HL-60 (cell line): Measurements from ENCODE around the gene TTC28.
A peak's percentile ranks its signal among the peaks of the same experiment; 100 is the strongest.

Experiments
- DNase-seq, 2 experiments: peaks; one replicate each; pipeline ENCODE4 v3.0.0-alpha.2; 2010 to 2020; ENCODE audit warnings: low read depth in 1 of 2, low spot score in 1 of 2
- H3K27ac ChIP-seq: fragments of 250-450 bp; sonication (Bioruptor Pico); replicated peaks from 2 replicates; pipeline ENCODE4 v1.5.1; 2020; ENCODE audit warnings: mild to moderate bottlenecking, moderate library complexity
- H3K27me3 ChIP-seq: fragments of 250-450 bp; sonication (Bioruptor Pico); 2 replicates; pipeline ENCODE4 v1.5.1; 2021; ENCODE audit warnings: mild to moderate bottlenecking, moderate library complexity; ENCODE audit not compliant: insufficient read depth, poor library complexity, severe bottlenecking
- H3K4me3 ChIP-seq: replicated peaks from 2 replicates; pipeline ENCODE4 v1.5.1; 2011; ENCODE audit warnings: mild to moderate bottlenecking, control low read depth, low read length; ENCODE audit not compliant: insufficient read depth
- GABPA ChIP-seq: IDR thresholded peaks from 2 replicates; pipeline ENCODE4 v1.6.1; 2012; ENCODE audit warnings: low read depth
- POLR2AphosphoS5 ChIP-seq: IDR thresholded peaks from 2 replicates; pipeline ENCODE4 v1.6.1; 2012; ENCODE audit warnings: low read depth
- SPI1 ChIP-seq: IDR thresholded peaks from 2 replicates; pipeline ENCODE4 v1.6.1; 2012; ENCODE audit warnings: low read depth, mild to moderate bottlenecking, borderline replicate concordance
- TF ChIP-seq, protein P1 (sequence below): IDR thresholded peaks from one replicate; pipeline ENCODE4 v1.5.1; 2011; ENCODE audit warnings: low read length, control low read depth, inconsistent platforms; ENCODE audit not compliant: insufficient read depth
- TF ChIP-seq, protein P2 (sequence below): IDR thresholded peaks from 2 replicates; pipeline ENCODE4 v1.6.1; 2012; ENCODE audit warnings: low read depth; ENCODE audit not compliant: insufficient replicate concordance

The TTC28 gene

DNA sequence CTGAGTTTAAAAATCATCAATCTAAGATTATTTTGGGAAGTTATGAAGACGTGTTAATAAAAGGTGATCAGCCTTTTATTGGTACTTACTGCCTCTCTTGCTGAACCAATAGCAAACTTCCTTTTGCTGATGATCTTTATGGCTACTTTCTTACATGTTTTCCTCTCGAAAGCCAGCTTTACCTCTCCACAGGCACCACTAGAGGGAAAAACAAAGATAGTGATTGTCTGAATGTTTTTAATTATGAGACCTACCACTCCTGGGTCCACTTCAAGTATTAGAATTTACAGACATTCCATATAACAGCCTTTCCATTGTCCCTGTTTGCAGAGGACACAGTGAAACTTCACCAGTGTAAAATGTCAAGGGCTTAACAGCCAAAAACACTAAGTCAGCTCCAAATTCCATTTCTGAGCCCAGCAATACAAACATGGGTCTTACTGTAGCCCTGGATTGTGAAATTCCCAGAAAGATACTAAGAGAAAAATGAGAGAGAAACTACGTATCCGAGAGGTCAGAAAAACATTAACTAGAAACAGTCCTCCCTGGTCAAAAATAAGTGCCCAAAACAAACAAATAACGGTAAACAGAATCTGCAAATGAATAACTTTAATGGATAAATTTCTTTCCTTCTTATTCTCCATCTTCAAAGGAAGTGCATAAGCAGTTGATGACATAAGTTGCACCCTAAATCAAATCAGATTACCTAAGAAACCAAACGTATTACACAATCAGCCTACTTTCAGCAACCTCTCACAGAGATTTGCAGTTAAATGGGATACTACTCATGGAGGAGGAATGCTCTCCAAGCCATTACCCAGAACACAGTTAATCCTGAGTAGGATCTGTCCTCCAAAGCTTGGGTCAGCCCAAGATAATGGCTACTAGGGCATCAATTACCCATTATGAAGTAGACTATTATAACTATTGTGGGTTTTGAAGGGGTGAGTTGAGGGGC lies 32.5 kb upstream of the TTC28 start:
- H3K27me3 ChIP-seq, result no peaks in the 10 kb centered on the region
- H3K27ac ChIP-seq, result no peak overlapping the region
- TF ChIP-seq SPI1 (no peak), POLR2AphosphoS5 (no peak), GABPA (no peak)
- TF ChIP-seq, protein P1, sequence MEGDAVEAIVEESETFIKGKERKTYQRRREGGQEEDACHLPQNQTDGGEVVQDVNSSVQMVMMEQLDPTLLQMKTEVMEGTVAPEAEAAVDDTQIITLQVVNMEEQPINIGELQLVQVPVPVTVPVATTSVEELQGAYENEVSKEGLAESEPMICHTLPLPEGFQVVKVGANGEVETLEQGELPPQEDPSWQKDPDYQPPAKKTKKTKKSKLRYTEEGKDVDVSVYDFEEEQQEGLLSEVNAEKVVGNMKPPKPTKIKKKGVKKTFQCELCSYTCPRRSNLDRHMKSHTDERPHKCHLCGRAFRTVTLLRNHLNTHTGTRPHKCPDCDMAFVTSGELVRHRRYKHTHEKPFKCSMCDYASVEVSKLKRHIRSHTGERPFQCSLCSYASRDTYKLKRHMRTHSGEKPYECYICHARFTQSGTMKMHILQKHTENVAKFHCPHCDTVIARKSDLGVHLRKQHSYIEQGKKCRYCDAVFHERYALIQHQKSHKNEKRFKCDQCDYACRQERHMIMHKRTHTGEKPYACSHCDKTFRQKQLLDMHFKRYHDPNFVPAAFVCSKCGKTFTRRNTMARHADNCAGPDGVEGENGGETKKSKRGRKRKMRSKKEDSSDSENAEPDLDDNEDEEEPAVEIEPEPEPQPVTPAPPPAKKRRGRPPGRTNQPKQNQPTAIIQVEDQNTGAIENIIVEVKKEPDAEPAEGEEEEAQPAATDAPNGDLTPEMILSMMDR, result no peak
- TF ChIP-seq, protein P2, sequence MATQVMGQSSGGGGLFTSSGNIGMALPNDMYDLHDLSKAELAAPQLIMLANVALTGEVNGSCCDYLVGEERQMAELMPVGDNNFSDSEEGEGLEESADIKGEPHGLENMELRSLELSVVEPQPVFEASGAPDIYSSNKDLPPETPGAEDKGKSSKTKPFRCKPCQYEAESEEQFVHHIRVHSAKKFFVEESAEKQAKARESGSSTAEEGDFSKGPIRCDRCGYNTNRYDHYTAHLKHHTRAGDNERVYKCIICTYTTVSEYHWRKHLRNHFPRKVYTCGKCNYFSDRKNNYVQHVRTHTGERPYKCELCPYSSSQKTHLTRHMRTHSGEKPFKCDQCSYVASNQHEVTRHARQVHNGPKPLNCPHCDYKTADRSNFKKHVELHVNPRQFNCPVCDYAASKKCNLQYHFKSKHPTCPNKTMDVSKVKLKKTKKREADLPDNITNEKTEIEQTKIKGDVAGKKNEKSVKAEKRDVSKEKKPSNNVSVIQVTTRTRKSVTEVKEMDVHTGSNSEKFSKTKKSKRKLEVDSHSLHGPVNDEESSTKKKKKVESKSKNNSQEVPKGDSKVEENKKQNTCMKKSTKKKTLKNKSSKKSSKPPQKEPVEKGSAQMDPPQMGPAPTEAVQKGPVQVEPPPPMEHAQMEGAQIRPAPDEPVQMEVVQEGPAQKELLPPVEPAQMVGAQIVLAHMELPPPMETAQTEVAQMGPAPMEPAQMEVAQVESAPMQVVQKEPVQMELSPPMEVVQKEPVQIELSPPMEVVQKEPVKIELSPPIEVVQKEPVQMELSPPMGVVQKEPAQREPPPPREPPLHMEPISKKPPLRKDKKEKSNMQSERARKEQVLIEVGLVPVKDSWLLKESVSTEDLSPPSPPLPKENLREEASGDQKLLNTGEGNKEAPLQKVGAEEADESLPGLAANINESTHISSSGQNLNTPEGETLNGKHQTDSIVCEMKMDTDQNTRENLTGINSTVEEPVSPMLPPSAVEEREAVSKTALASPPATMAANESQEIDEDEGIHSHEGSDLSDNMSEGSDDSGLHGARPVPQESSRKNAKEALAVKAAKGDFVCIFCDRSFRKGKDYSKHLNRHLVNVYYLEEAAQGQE, result no peak
- H3K4me3 ChIP-seq, result no peak overlapping the region
- DNase-seq, result peak in 1 of 2 experiments; percentile 35

DNA sequence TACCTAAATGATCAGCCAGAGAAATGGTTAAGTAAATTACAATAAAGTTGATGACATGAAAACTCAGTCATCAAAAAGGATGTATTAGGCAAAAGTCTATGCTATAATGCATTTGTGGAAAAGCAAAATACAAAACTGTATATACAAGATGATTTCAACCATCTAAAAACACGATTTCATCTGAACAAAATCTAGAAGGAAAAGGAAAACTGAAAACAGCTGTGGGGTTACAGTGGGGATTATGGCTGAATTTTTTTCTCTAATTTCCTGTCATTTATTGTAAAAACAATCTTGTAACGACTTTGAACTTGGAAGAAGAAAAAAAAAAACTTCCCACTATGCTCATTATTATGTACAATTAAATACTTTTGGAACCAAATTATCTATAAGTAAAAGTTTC lies 31.7 kb upstream of the TTC28 start:
- TF ChIP-seq, protein P2, result no peak
- no peak for TF ChIP-seq SPI1
- no peak for TF ChIP-seq POLR2AphosphoS5
- TF ChIP-seq, protein P1, result no peak
- TF ChIP-seq GABPA, result no peak
- Histone ChIP-seq H3K27me3 (no peaks in the 10 kb centered on the region), H3K27ac (no peak overlapping the region), H3K4me3 (no peak overlapping the region)
- no peak for DNase-seq

DNA sequence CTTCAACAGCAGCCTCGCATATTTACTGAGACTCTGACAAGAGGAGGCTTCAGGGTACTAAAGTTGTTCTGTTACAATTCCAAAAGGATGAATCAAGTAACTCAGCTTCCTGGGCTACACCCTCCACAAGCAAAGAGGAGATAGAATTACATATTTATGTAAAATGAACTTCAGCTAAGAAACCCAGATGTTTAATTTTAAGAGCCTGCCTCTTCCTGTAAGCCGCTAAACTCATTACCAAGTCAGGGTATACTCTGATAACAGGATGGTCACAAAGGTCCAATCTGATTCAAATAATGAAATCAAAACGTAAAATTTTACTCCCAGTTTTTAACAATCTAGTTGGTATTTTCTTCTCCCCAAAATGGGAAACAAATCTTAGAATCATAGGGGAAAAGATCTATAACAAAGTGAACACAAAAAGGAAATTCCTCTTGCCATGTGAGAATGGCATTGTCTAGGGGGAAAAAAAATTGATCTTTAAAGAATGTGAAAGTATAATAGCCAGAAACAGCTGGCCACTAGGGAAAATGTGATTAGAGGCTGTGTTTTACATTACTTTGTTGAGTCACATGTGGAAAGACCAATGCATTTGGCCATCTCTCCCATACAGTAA lies 31.0 kb upstream of the TTC28 start:
- H3K4me3 ChIP-seq, result no peak overlapping the region
- H3K27me3 ChIP-seq, result no peaks in the 10 kb centered on the region
- DNase-seq, result no peak
- TF ChIP-seq POLR2AphosphoS5 (no peak), SPI1 (no peak), GABPA (no peak)
- TF ChIP-seq, protein P1, result no peak
- TF ChIP-seq, protein P2, result no peak
- no peak overlapping the region for H3K27ac ChIP-seq
